ENCODE measurements around the gene NR1H3. TPM values are rescaled to one million over a fixed set of nuclear protein-coding genes. Genes with fewer than 3 reads are reported as not detected.

Gene NR1H3
- total RNA-seq (2012; rRNA removed) (9.1 and 9.7 TPM in 2 replicates), polyA plus RNA-seq (2012; rRNA removed) (13.6 and 19.0 TPM in 2 replicates), Bru-seq, nascent RNA (percentile 46 among the genes with signal in this experiment), BruChase-seq, experiment 1, labeled RNA remaining after a 6-hour chase (percentile 60 among the genes with signal in this experiment), BruChase-seq, experiment 2, labeled RNA remaining after a 2-hour chase (percentile 58 among the genes with signal in this experiment)
- polyA plus RNA-seq (2012; cell fraction: cytosol; rRNA removed): 9.7 and 15.4 TPM in 2 replicates
- polyA plus RNA-seq (2012; cell fraction: nucleus; rRNA removed; ENCODE audit: low replicate concordance): 48.0 and 62.0 TPM in 2 replicates
- long read RNA-seq, partial matches to known transcripts: 4 of 14 reads
- long read RNA-seq, other reads (novel, unspliced or antisense): 7 of 14 reads

DNA sequence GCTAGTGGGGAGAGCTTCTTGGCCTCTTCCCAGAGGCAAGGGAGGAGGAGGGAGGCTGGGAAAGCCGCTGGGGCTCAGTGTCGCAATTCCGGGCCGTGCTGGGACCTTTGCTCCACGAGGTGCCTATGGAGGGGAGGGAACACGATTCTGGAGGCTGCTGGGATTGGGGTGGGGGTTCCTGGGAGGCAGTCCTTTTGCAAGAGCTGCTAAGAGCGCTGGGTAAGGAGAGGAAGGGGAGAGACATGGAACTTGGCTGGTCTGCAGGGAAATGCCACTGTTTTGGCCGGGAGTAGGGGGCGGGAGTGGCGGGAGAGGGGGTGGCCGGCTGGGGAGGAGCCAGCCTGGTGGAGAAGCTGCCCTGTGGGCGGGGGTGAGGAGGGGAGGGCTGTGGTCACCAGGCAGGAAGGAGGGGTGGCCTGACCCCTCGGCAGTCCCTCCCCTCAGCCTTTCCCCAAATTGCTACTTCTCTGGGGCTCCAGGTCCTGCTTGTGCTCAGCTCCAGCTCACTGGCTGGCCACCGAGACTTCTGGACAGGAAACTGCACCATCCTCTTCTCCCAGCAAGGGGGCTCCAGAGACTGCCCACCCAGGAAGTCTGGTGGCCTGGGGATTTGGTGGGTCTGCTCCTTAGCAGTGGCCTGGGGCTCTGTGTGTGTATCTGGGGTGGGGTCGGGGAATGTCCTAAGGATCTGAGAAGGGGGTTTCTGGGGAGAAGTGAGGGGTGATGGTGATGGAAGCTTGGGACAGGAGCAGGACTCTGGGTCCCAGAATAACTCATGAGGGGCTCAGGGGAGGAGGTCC, at the start of gene NR1H3:
TSS of gene NR1H3 (plus strand) at position 480 of the 800 bp plus-strand sequence. CDS start 1,221 bp downstream, outside the sequence.
- peak within 1 kb of the TSS; percentile 10 for H3K14ac ChIP-seq (replicated peaks; ENCODE audit: low read depth, low read length)
- DNase-seq: peak; percentile 66
- H2AK9ac ChIP-seq (replicated peaks; ENCODE audit: low read depth, low read length, poor library complexity): peak within 1 kb of the TSS; percentile 70
- peaks cover 5 to 34% of the 10 kb centered on the region in 2 experiments; a peak in 3 of 4 replicates for H3K79me1 ChIP-seq (ENCODE audit: low read depth in 1 of 2, low read length in 2 of 2)
- intact Hi-C loops (cut with micrococcal nuclease): loop anchor here (1.0 to 5.0 kb wide), 2 partner anchors 98 to 150 kb away; partner anchors contain the start of gene SLC39A13
- no peaks in the 10 kb centered on the region for H4K20me1 ChIP-seq (ENCODE audit: insufficient read depth, low read length)
- CTCF ChIA-PET: interaction anchor here (0.6 to 2.5 kb wide), 6 partner anchors 9 to 73 kb away, joined by 3 to 12 read pairs (median 4); partner anchors contain the start of gene ACP2
- H2BK5ac ChIP-seq (ENCODE audit: low read depth, low read length, poor library complexity, severe bottlenecking): peak within 1 kb of the TSS; percentile 8
- H4K5ac ChIP-seq (ENCODE audit: low read depth, low read length): peak within 1 kb of the TSS; percentile 31; the same call in 1 of the 2 replicates
- no TSS peak for BruUV-seq (replicated peaks)
- peak within 1 kb of the TSS; percentile 95; the same call in 2 of the 3 replicates for H2BK15ac ChIP-seq (ENCODE audit: low read depth, low read length)
- peak within 1 kb of the TSS; percentile 80 for H3K4me2 ChIP-seq (ENCODE audit: low read depth, low read length)
- dilution Hi-C loops (cut with HindIII; ENCODE audit: low sequenced_read_pairs, unreplicated experiment): no loop called here
- H3K9me3 ChIP-seq (ENCODE audit: control insufficient read depth, insufficient read depth, low read length): no peaks in the 10 kb centered on the region
- no peak for TF ChIP-seq MAFK (IDR thresholded peaks at IDR 0.05; ENCODE audit: low read depth, low read length)
- TF ChIP-seq RAD21 (IDR thresholded peaks at IDR 0.05; ENCODE audit: low read length): peak; percentile 80
- no peak for TF ChIP-seq NFE2L2 (IDR thresholded peaks at IDR 0.05; ENCODE audit: low read depth, low read length)
- TF ChIP-seq MAZ (IDR thresholded peaks at IDR 0.05; ENCODE audit: borderline replicate concordance, low read depth, low read length): peak; percentile 28; the same call in 1 of the 2 replicates
- TF ChIP-seq, protein P1, sequence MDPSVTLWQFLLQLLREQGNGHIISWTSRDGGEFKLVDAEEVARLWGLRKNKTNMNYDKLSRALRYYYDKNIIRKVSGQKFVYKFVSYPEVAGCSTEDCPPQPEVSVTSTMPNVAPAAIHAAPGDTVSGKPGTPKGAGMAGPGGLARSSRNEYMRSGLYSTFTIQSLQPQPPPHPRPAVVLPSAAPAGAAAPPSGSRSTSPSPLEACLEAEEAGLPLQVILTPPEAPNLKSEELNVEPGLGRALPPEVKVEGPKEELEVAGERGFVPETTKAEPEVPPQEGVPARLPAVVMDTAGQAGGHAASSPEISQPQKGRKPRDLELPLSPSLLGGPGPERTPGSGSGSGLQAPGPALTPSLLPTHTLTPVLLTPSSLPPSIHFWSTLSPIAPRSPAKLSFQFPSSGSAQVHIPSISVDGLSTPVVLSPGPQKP (IDR thresholded peaks at IDR 0.05; ENCODE audit: borderline replicate concordance, low read depth, low read length): no peak
- TF ChIP-seq CEBPB (IDR thresholded peaks at IDR 0.05; ENCODE audit: low read depth, low read length): peak; percentile 91
- TF ChIP-seq SMC3 (IDR thresholded peaks at IDR 0.05; ENCODE audit: low read depth, low read length): peak; percentile 70
- TF ChIP-seq CTCF (conservative IDR thresholded peaks at IDR 0.05; ENCODE audit: low read depth, low read length): peak; percentile 72
- TF ChIP-seq RCOR1 (IDR thresholded peaks at IDR 0.05; ENCODE audit: insufficient replicate concordance, low read length): no peak
- TF ChIP-seq USF2 (IDR thresholded peaks at IDR 0.05; ENCODE audit: low read depth, low read length): no peak
- H3K9me1 ChIP-seq (ENCODE audit: insufficient read depth, low read length): peaks cover 11% of the 10 kb centered on the region
- ATAC-seq (ENCODE audit: low read depth): peak; percentile 68
- H3K56ac ChIP-seq (ENCODE audit: extremely low read depth, insufficient read depth, low read length): no peak within 1 kb of the TSS; the same call in 1 of the 2 replicates
- H2BK120ac ChIP-seq (ENCODE audit: low read depth, low read length): peak within 1 kb of the TSS; percentile 79
- peak within 1 kb of the TSS; percentile 76 for H4K91ac ChIP-seq (ENCODE audit: insufficient read depth, low read depth, low read length)
- peak within 1 kb of the TSS; percentile 4; the same call in 1 of the 2 replicates for H3K4me3 ChIP-seq (ENCODE audit: insufficient read depth, low read depth, low read length)
- H2AK5ac ChIP-seq (ENCODE audit: low read depth, low read length): peak within 1 kb of the TSS; percentile 66
- 3% methylated on average over 4 of the region's 15 CpGs; no CpG with 5 or more reads in 1 of the 2 experiments for WGBS, 2 experiments (ENCODE audit: extremely low coverage in 2 of 2, insufficient read length in 1 of 2)
- H4K8ac ChIP-seq (ENCODE audit: low read depth in 2 of 2, low read length in 2 of 2): peak within 1 kb of the TSS; percentile 61 to 97
- no peak within 1 kb of the TSS for H2BK20ac ChIP-seq (ENCODE audit: low read depth, low read length)
- peak within 1 kb of the TSS; percentile 90 for H2AFZ ChIP-seq (replicated peaks; ENCODE audit: low read length, poor library complexity)
- H3K4me1 ChIP-seq (ENCODE audit: control insufficient read depth, insufficient read depth, low read length): peaks cover 24% of the 10 kb centered on the region
- peaks cover 6% of the 10 kb centered on the region; the same call in 1 of the 2 replicates for H3K36me3 ChIP-seq (ENCODE audit: control insufficient read depth, insufficient read depth, low read length)
- POLR2A ChIA-PET (ENCODE audit: unreplicated experiment): interaction anchor here (0.9 to 1.0 kb wide), 2 partner anchors 13 to 42 kb away, joined by 4 read pairs; partner anchors contain the start of gene DDB2
- H3K27ac ChIP-seq (ENCODE audit: insufficient read depth, low read length): peak within 1 kb of the TSS; percentile 72
- peak within 1 kb of the TSS; percentile 83 for H3K4ac ChIP-seq (ENCODE audit: low read depth, low read length)
- H3K18ac ChIP-seq (ENCODE audit: low read depth, low read length): peak within 1 kb of the TSS; percentile 39; the same call in 1 of the 2 replicates
- H3K23ac ChIP-seq (ENCODE audit: low read depth, low read length): peak within 1 kb of the TSS; percentile 0
- peak within 1 kb of the TSS; percentile 52 for H3K9ac ChIP-seq (ENCODE audit: low read depth, low read length)
- in situ Hi-C loops (cut with MboI; ENCODE audit: low sequenced_read_pairs): no loop called here
- no peaks in the 10 kb centered on the region for H3K27me3 ChIP-seq (ENCODE audit: control insufficient read depth, insufficient read depth, low read length)
